RWPE1 (cell line): ENCODE data around the gene SIPA1.

ENCODE experiments used
- CTCF ChIA-PET: fragments of 350-600 bp; sonication (Branson Sonifier 250); formaldehyde crosslinking; extraction: SDS; loops from one replicate; lab custom pipeline; 2021; lab: Yijun Ruan, JAX
- POLR2A ChIA-PET: fragments of 400-600 bp; formaldehyde crosslinking; extraction: SDS; loops from one replicate; lab custom pipeline; 2020; ENCODE audit warnings: antibody characterized with exemption; ENCODE audit not compliant: low non-redundant PET; lab: Yijun Ruan, JAX
- DNase-seq: peaks from one replicate; pipeline ENCODE4 v3.0.0; 2012; ENCODE audit warnings: low spot score
- H3K27ac ChIP-seq: fragments of 450-650 bp; 2 replicates; pipeline ENCODE4 v1.5.1; 2017
- TF ChIP-seq, protein P1 (sequence below): fragments of 450-650 bp; conservative IDR thresholded peaks from 2 replicates; pipeline ENCODE4 v1.5.1; 2017; ENCODE audit warnings: low read depth, mild to moderate bottlenecking

SIPA1 gene

DNA sequence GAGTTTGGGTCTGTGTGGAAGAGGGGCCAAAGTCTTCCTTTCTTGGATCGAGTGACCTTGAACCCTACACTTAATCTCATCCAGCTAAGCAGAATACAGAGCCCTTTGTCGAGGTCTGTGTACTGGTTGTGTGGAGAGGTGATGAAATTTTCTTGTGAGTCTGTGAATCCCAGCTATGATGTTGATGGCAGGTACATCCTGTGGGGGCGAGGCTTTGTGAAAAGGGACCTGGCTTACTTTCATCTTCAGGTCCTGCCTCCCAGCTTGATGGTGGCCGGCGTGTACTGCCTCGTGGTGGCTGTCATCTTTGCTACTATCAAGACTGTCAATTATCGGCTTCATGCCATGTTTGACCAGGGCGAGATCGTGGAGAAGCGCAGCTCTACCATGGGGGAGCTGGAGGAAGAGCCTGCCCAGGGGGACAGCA, 21.3 kb upstream of the SIPA1 start:
- POLR2A ChIA-PET, result no interaction called here
- TF ChIP-seq, protein P1, sequence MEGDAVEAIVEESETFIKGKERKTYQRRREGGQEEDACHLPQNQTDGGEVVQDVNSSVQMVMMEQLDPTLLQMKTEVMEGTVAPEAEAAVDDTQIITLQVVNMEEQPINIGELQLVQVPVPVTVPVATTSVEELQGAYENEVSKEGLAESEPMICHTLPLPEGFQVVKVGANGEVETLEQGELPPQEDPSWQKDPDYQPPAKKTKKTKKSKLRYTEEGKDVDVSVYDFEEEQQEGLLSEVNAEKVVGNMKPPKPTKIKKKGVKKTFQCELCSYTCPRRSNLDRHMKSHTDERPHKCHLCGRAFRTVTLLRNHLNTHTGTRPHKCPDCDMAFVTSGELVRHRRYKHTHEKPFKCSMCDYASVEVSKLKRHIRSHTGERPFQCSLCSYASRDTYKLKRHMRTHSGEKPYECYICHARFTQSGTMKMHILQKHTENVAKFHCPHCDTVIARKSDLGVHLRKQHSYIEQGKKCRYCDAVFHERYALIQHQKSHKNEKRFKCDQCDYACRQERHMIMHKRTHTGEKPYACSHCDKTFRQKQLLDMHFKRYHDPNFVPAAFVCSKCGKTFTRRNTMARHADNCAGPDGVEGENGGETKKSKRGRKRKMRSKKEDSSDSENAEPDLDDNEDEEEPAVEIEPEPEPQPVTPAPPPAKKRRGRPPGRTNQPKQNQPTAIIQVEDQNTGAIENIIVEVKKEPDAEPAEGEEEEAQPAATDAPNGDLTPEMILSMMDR, result no peak
- DNase-seq, result no peak
- peak overlapping the region; percentile 93 for H3K27ac ChIP-seq
- CTCF ChIA-PET, result no interaction called here

DNA sequence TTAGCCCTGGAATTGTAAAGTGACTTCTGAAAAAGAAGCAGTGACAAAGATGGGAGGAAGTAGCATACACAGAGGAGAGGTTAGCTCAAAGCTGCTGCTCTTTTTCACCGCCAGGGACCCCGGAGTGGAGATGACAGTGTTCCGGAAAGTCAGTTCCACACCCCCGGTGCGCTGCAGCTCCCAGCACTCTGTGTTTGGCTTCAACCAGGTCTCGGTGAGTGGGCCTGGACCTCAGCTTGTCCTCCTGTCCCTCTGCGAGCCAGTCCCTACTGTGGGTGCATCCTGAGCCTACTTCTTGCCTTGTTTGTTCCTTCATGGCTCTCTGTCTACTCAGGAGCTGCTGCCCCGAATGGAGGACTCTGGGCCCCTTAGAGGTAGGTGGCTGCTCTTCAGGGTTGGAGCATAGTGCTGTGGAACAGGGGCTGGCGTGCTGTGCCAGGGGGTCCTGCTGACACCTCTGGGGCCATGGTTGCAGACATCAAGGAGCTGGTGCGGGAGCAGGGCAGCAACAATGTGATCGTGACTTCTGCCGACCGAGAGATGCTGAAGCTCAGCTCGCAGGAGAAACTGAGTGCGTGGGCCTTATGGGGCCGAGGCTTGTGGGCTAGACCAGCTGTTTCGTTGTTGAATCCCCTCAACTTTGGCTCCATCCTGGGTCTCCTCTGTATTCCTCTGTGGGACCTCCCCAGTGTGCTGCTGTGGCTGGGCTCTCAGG, 20.6 kb upstream of the SIPA1 start:
- ChIA-PET CTCF (no interaction called here), POLR2A (no interaction called here)
- TF ChIP-seq, protein P1, result no peak
- DNase-seq, result no peak
- peak overlapping the region; percentile 93 for H3K27ac ChIP-seq

DNA sequence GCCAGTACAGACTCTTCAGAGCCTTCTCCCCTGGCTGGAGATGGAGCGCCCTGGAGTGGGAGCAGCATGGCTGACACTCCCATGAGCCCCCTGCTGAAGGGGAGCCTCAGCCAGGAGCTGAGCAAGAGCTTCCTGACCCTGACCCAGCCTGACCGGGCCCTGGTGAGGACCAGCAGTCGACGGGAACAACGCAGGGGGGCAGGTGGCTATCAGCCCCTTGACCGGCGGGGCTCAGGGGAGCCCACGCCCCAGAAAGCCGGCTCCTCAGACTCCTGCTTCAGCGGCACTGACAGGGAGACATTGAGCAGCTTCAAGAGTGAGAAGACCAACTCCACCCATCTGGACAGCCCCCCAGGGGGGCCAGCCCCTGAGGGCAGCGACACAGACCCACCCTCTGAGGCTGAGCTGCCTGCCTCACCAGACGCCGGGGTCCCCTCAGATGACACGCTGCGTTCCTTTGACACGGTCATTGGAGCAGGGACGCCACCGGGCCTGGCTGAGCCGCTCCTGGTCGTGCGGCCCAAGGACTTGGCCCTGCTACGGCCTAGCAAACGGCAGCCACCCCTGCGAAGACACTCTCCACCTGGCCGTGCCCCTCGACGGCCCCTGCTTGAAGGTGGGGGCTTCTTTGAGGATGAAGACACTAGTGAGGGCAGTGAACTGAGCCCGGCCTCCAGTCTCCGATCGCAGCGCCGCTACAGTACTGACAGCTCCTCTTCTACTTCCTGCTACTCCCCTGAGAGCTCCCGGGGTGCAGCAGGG, 19.7 kb upstream of the SIPA1 start:
- H3K27ac ChIP-seq, result peak overlapping the region; percentile 93; the same call in 1 of the 2 replicates
- CTCF ChIA-PET, result no interaction called here
- TF ChIP-seq, protein P1, result no peak
- POLR2A ChIA-PET, result no interaction called here
- DNase-seq, result no peak

DNA sequence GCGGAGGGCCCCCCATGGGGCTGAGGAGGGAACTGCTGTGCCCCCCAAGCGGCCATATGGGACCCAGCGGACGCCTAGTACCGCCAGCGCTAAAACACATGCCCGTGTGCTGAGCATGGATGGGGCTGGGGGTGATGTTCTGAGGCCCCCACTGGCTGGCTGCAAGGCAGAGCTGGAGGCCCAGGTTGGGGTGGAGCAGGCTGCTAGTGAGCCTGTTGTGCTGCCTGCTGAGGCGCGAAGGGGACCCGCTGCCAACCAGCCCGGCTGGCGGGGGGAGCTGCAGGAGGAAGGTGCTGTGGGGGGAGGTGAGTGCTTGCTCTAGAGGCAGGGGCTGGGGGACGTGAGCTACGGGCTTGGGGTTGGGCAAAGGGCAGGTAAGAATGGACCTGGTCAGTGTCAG, 19.1 kb upstream of the SIPA1 start:
- DNase-seq, result no peak
- ChIA-PET POLR2A (no interaction called here), CTCF (no interaction called here)
- no peak overlapping the region for H3K27ac ChIP-seq
- TF ChIP-seq, protein P1, result no peak

DNA sequence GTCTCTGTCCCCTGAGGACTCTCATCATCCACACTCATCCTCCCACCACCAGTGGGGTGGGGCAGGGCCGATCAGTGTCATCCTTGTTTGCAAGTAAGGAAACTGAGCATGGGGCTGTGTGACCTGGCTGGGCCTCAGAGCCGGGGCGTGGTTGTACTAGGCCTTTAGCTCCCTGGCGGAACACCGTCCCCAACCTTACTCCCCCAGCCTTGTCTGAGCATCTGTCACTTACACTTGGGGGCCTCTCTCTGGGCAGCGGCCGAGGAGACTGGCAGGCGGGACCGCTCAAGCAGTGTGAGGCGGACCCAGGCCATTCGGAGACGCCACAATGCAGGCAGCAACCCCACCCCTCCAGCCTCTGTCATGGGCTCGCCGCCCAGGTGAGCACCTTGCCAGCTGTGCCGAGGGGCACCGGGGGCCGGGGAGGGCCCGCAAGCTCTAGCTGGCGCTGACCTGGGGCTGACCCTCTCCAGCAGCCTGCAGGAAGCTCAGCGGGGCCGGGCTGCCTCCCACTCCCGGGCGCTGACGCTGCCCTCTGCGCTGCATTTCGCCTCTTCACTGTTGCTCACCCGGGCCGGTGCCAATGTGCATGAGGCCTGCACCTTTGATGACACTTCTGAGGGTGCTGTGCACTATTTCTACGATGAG, 18.5 kb upstream of the SIPA1 start:
- H3K27ac ChIP-seq, result no peak overlapping the region
- ChIA-PET POLR2A (no interaction called here), CTCF (no interaction called here)
- TF ChIP-seq, protein P1, result no peak
- no peak for DNase-seq

DNA sequence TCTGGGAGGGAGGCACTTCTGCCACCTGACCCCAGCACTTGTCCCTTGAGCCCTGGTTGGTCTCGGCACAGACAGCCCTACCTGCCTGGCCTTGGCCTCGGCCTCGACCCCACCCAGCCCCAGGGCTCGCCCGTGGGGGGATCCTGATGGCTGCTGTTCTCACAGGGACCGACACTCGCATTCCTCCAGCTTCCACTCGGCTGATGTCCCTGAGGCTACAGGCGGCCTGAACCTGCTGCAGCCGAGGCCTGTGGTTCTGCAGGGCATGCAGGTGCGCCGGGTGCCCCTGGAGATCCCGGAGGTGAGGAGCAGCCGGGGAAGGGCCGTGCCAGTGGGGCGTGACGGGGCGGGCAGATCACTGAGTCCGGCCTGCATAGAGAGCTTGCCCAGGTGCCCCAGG, 17.2 kb upstream of the SIPA1 start:
- CTCF ChIA-PET, result no interaction called here
- no peak for DNase-seq
- no peak overlapping the region for H3K27ac ChIP-seq
- POLR2A ChIA-PET, result no interaction called here
- TF ChIP-seq, protein P1, result no peak
